HepG2 (cell line): ENCODE data around the gene CSE1L. TPM values are rescaled to one million over a fixed set of nuclear protein-coding genes. Genes with fewer than 3 reads are reported as not detected.
A peak's percentile ranks its signal among the peaks of the same experiment; 100 is the strongest.

Experiments used
- ATAC-seq: fragments of 200-7000 bp; cut with Tn5 transposase; 3 replicates; pipeline ENCODE4 v1.9.1; 2020; ENCODE audit warnings: mild to moderate bottlenecking, moderate library complexity
- BruUV-seq: library from RNA; stranded (reverse); fragments of 400-500 nt; replicated peaks from 2 replicates; lab custom pipeline; 2021; lab: Mats Ljungman, UMichigan
- CTCF ChIA-PET: fragments of 300-600 bp; formaldehyde crosslinking; extraction: SDS; loops from one replicate; lab custom pipeline; 2021; ENCODE audit warnings: low total read pairs, inconsistent platforms, low intra/inter-chr PET ratio; lab: Yijun Ruan, JAX
- POLR2A ChIA-PET: fragments of 350-600 bp; sonication (Branson Sonifier 250); formaldehyde crosslinking; loops from one replicate; lab custom pipeline; 2020; ENCODE audit warnings: antibody characterized with exemption, inconsistent platforms; lab: Yijun Ruan, JAX
- DNase-seq: peaks from one replicate; pipeline ENCODE4 v3.0.0-alpha.2; 2015; ENCODE audit warnings: low spot score
- FAIRE-seq: peaks from 3 replicates; lab custom pipeline; 2011; peaks lifted over from hg19 to GRCh38; lab: Jason Lieb, UNC
- H2AFZ ChIP-seq: one replicate; pipeline ENCODE4 v1.6.1; 2011; ENCODE audit warnings: low read length, inconsistent platforms
- H3K27ac ChIP-seq: fragments of 300-600 bp; 3 replicates; pipeline ENCODE4 v1.8.0; 2011; ENCODE audit warnings: mixed run types, mild to moderate bottlenecking, mixed read lengths, low read length, inconsistent platforms; ENCODE audit not compliant: insufficient read depth; ENCODE audit errors: extremely low read length
- H3K27me3 ChIP-seq, 2 experiments: fragments of 200-600 bp in 1 of 2; 2 replicates in 1 of 2; 3 replicates in 1 of 2; pipeline versions ENCODE4 v1.6.0 to v1.8.0; 2011; ENCODE audit warnings: low read length in 2 of 2, mild to moderate bottlenecking in 2 of 2, moderate library complexity in 2 of 2, inconsistent platforms in 1 of 2; ENCODE audit not compliant: insufficient read depth in 2 of 2, control insufficient read depth in 1 of 2
- H3K36me3 ChIP-seq, 2 experiments: fragments of 200-600 bp in 1 of 2; replicated peaks in 1 of 2; 2 replicates in 1 of 2; 3 replicates in 1 of 2; pipeline versions ENCODE4 v1.5.1 to v1.8.0; 2011; ENCODE audit warnings: low read length in 2 of 2, inconsistent platforms in 1 of 2; ENCODE audit not compliant: insufficient read depth in 2 of 2, control insufficient read depth in 1 of 2
- H3K4me1 ChIP-seq: 2 replicates; pipeline ENCODE4 v1.5.1; 2012; ENCODE audit warnings: low read length, inconsistent platforms; ENCODE audit not compliant: insufficient read depth
- H3K4me2 ChIP-seq: 2 replicates; pipeline ENCODE4 v1.6.0; 2011; ENCODE audit warnings: low read depth, low read length, inconsistent platforms
- H3K4me3 ChIP-seq, 3 experiments: fragments of 200-600 bp in 1 of 3; sonication (generic), shearing (Covaris generic) in 1 of 3; replicated peaks in 1 of 3; 2 replicates each; pipeline ENCODE4 v1.5.1; 2011 to 2016; ENCODE audit warnings: low read length in 3 of 3, inconsistent platforms in 2 of 3, low read depth in 2 of 3, mild to moderate bottlenecking in 2 of 3, control low read depth in 1 of 3, mixed read lengths in 1 of 3; ENCODE audit not compliant: insufficient read depth in 1 of 3
- H3K79me2 ChIP-seq: one replicate; pipeline ENCODE4 v1.6.1; 2011; ENCODE audit warnings: low read length, inconsistent platforms; ENCODE audit not compliant: insufficient read depth
- H3K9ac ChIP-seq: 2 replicates; pipeline ENCODE4 v1.6.0; 2011; ENCODE audit warnings: mild to moderate bottlenecking, low read depth, low read length, inconsistent platforms; ENCODE audit not compliant: insufficient read depth
- H3K9me3 ChIP-seq: 2 replicates; pipeline ENCODE4 v1.5.1; 2012; ENCODE audit warnings: mild to moderate bottlenecking, low read length
- H4K20me1 ChIP-seq: 2 replicates; pipeline ENCODE4 v1.6.0; 2011; ENCODE audit warnings: inconsistent platforms, mild to moderate bottlenecking, low read length, moderate library complexity; ENCODE audit not compliant: insufficient read depth
- ATF7 ChIP-seq, 2 experiments: fragments of 450-650 bp in 1 of 2; sonication (generic) in 1 of 2; formaldehyde crosslinking in 1 of 2; IDR thresholded peaks; 2 replicates each; pipeline versions ENCODE4 v1.4.0 to v1.6.1; 2016 to 2020; ENCODE audit warnings: antibody characterized with exemption in 1 of 2, mild to moderate bottlenecking in 1 of 2, missing genetic modification reagents in 1 of 2
- CREB1 ChIP-seq, 2 experiments: fragments of 450-650 bp in 1 of 2; IDR thresholded peaks; 2 replicates each; pipeline ENCODE4 v1.6.1; 2016 to 2017; ENCODE audit warnings: control low read depth in 1 of 2, mild to moderate bottlenecking in 1 of 2, missing compliant biosample characterization in 1 of 2, missing genetic modification characterization in 1 of 2
- FOXK1 ChIP-seq: sonication (generic); formaldehyde crosslinking; IDR thresholded peaks from 2 replicates; pipeline ENCODE4 v1.4.0; 2020; ENCODE audit warnings: low read depth, missing genetic modification reagents, borderline replicate concordance
- HHEX ChIP-seq: IDR thresholded peaks from 2 replicates; pipeline ENCODE4 v1.6.1; 2016; ENCODE audit warnings: control low read depth
- SKI ChIP-seq: fragments of 450-650 bp; IDR thresholded peaks from one replicate; pipeline ENCODE4 v1.6.1; 2018; ENCODE audit warnings: mild to moderate bottlenecking; ENCODE audit not compliant: partially characterized antibody
- SRSF9 ChIP-seq: fragments of 200-400 bp; formaldehyde crosslinking; IDR thresholded peaks from 2 replicates; pipeline ENCODE4 v1.6.1; 2018; ENCODE audit warnings: borderline replicate concordance, mild to moderate bottlenecking, low read depth, low read length; ENCODE audit not compliant: insufficient read depth, poor library complexity, severe bottlenecking
- TCF7L2 ChIP-seq: IDR thresholded peaks from 2 replicates; pipeline ENCODE4 v1.6.1; 2011; ENCODE audit warnings: mild to moderate bottlenecking, low read depth, low read length, moderate library complexity
- THYN1 ChIP-seq: sonication (generic); formaldehyde crosslinking; IDR thresholded peaks from 2 replicates; pipeline ENCODE4 v1.8.1; 2023; ENCODE audit warnings: low read depth, mild to moderate bottlenecking, moderate library complexity, missing genetic modification reagents, borderline replicate concordance
- TRIM24 ChIP-seq: sonication (generic); formaldehyde crosslinking; IDR thresholded peaks from 2 replicates; pipeline ENCODE4 v1.8.0; 2022; ENCODE audit warnings: mild to moderate bottlenecking, missing genetic modification reagents
- ZBTB7A ChIP-seq: sonication (generic); formaldehyde crosslinking; IDR thresholded peaks from 2 replicates; pipeline ENCODE4 v1.8.0; 2022; ENCODE audit warnings: mild to moderate bottlenecking, missing genetic modification reagents
- ZNF263 ChIP-seq: sonication (generic); formaldehyde crosslinking; IDR thresholded peaks from 2 replicates; pipeline ENCODE4 v1.4.0; 2020; ENCODE audit warnings: missing genetic modification reagents
- WGBS: methylation state at CpG from one replicate; pipeline ENCODE4 v1.1.6; 2017; ENCODE audit warnings: low lambda C conversion rate; 5-methylcytosine and 5-hydroxymethylcytosine counted together
- in situ Hi-C: cut with HindIII; loops from 2 replicates; pipeline ENCODE4 v1.10.0; 2017; ENCODE audit warnings: low pct_unique_long_range_greater_than_20kb; ENCODE audit not compliant: extremely low pct_ligation_motif_present
- intact Hi-C: fragments of 100-400 bp; cut with micrococcal nuclease; formaldehyde crosslinking; loops from one replicate; pipeline ENCODE4 v1.10.0; 2022; ENCODE audit not compliant: unreplicated experiment
- polyA plus RNA-seq, 8 experiments: library from polyadenylated mRNA; depleted of rRNA in 3 of 8; stranded (reverse) in 7 of 8; unstranded in 1 of 8; fragments of >200 nt; fragmentation: Illumina TruSeq in 4 of 8; extraction: Trizol in 4 of 8; gene quantifications; 2 replicates each; pipeline versions ENCODE4 v1.2.1 to v1.2.3, GENCODE V29; 2011 to 2016; ENCODE audit warnings: low read depth in 4 of 8, missing spikeins in 1 of 8, mixed read lengths in 1 of 8; ENCODE audit not compliant: insufficient read depth in 1 of 8
- total RNA-seq, 5 experiments: library from RNA; depleted of rRNA; stranded (reverse); fragments of >200 nt; fragmentation: Illumina TruSeq; extraction: Trizol; gene quantifications; 2 replicates each; pipeline ENCODE4 v1.2.3, GENCODE V29; 2016; ENCODE audit warnings: low read depth in 1 of 5
- TF ChIP-seq, protein P1 (sequence below): sonication (generic); formaldehyde crosslinking; IDR thresholded peaks from 2 replicates; pipeline ENCODE4 v1.4.0; 2020; ENCODE audit warnings: mild to moderate bottlenecking, missing genetic modification reagents

Gene CSE1L
- total and polyA plus RNA-seq, 2 of the 13 experiments (the other 11 are each of a cell fraction or from before 2014, with no cell fraction given) = 56.9 to 258 TPM

DNA sequence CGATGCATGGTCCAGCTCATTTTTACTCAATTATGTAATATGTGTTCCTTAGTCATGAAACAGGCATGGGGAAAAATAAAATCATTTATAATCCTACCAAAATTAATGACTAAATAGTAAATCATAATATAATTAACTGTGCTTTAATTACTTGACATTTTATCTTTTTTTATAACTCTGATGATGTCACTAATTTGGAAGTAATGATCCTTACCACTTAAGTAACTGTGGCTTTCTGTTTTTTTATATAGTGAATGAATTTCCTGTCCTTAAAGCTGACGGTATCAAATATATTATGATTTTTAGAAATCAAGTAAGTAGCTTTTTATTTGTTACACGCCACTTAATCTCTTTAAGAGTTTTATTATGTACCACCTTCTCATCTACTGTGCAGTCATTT, 32.2 kb downstream of the CSE1L start:
- Histone ChIP-seq H3K79me2 (no peaks in the 10 kb centered on the region), H3K27ac (no peak overlapping the region), H4K20me1 (no peaks in the 10 kb centered on the region)
- no TSS peak for BruUV-seq
- no peak for TF ChIP-seq TCF7L2
- no peak for TF ChIP-seq SKI
- TF ChIP-seq ZNF263 (CRISPR knock-in tag) = no peak
- TF ChIP-seq HHEX = no peak
- TF ChIP-seq CREB1 (IDR thresholded peaks at IDR 0.05) = peak; percentile 75
- no peak for TF ChIP-seq CREB1 (CRISPR knock-in tag; IDR thresholded peaks at IDR 0.05)
- peak; percentile 46 for TF ChIP-seq SRSF9
- TF ChIP-seq THYN1 (CRISPR knock-in tag) = no peak
- TF ChIP-seq FOXK1 (CRISPR knock-in tag) = no peak
- TF ChIP-seq, protein P1, sequence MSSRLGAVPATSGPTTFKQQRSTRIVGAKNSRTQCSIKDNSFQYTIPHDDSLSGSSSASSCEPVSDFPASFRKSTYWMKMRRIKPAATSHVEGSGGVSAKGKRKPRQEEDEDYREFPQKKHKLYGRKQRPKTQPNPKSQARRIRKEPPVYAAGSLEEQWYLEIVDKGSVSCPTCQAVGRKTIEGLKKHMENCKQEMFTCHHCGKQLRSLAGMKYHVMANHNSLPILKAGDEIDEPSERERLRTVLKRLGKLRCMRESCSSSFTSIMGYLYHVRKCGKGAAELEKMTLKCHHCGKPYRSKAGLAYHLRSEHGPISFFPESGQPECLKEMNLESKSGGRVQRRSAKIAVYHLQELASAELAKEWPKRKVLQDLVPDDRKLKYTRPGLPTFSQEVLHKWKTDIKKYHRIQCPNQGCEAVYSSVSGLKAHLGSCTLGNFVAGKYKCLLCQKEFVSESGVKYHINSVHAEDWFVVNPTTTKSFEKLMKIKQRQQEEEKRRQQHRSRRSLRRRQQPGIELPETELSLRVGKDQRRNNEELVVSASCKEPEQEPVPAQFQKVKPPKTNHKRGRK (CRISPR knock-in tag) = no peak
- TF ChIP-seq ATF7 (IDR thresholded peaks at IDR 0.05) = peak; percentile 93
- no peak for TF ChIP-seq ATF7 (CRISPR knock-in tag; IDR thresholded peaks at IDR 0.05)
- no peak for TF ChIP-seq TRIM24 (CRISPR knock-in tag)
- TF ChIP-seq ZBTB7A (CRISPR knock-in tag) = no peak
- TF ChIP-seq, all 625 proteins: peak for 3
- H3K4me1 ChIP-seq = no peaks in the 10 kb centered on the region
- H3K9ac ChIP-seq = no peak overlapping the region
- H3K27me3 ChIP-seq = no peaks in the 10 kb centered on the region
- DNase-seq (no peak), FAIRE-seq (no peak), ATAC-seq (no peak)
- H3K4me2 ChIP-seq = no peak overlapping the region
- in situ Hi-C loops = no loop called here
- 99% methylated on average over 3 of the region's 3 CpGs for WGBS
- intact Hi-C loops = no loop called here
- H2AFZ ChIP-seq = no peak overlapping the region
- no peaks in the 10 kb centered on the region for H3K9me3 ChIP-seq
- CTCF ChIA-PET = no interaction called here
- H3K36me3 ChIP-seq = peaks cover 52 to 97% of the 10 kb centered on the region in 2 experiments
- POLR2A ChIA-PET = interaction anchor here (1.5 kb wide), 1 partner anchor 33 kb away, joined by 3 read pairs; no protein-coding TSS in a partner anchor
- H3K4me3 ChIP-seq = no peak overlapping the region
